ENCODE measurements around the gene AGO1.
"Not testable (repeated sequence)": the region's sequence is repeated elsewhere in the genome, so short reads cannot be mapped to it uniquely, and the experiment has no call there.

Gene AGO1

GRCh38 chr1:35882945-35883634, at the start of gene AGO1:
TSS of gene AGO1 (plus strand) at chr1:35883209. CDS start at chr1:35883422, 213 bp downstream.
- DNase-seq = peak; percentile 97 to 98

- no peak for DNase-seq
Observed at GRCh38 chr1:35833395-35833794, 49.6 kb upstream of the AGO1 start.

GRCh38 chr1:35834218-35834617, 48.8 kb upstream of the AGO1 start:
- no peak for DNase-seq

- no peak for DNase-seq
Observed at GRCh38 chr1:35835398-35835797, 47.6 kb upstream of the AGO1 start.

- DNase-seq = no peak
Observed at GRCh38 chr1:35836734-35837133, 46.3 kb upstream of the AGO1 start.

GRCh38 chr1:35838693-35839245, 44.2 kb upstream of the AGO1 start:
- DNase-seq = no peak

GRCh38 chr1:35844826-35845225, 38.2 kb upstream of the AGO1 start:
- DNase-seq = no peak

GRCh38 chr1:35845766-35846165, 37.2 kb upstream of the AGO1 start:
- no peak for DNase-seq

- no peak for DNase-seq
Observed at GRCh38 chr1:35847935-35848565, 35.0 kb upstream of the AGO1 start.

GRCh38 chr1:35850051-35850450, 33.0 kb upstream of the AGO1 start:
- DNase-seq = no peak

- no peak for DNase-seq
Observed at GRCh38 chr1:35850716-35851115, 32.3 kb upstream of the AGO1 start.

GRCh38 chr1:35851132-35851869, 31.7 kb upstream of the AGO1 start:
- no peak for DNase-seq

- DNase-seq = no peak
Observed at GRCh38 chr1:35852241-35852640, 30.8 kb upstream of the AGO1 start.

GRCh38 chr1:35854989-35855700, 27.9 kb upstream of the AGO1 start:
- no peak for DNase-seq

- no peak for DNase-seq
Observed at GRCh38 chr1:35856964-35857363, 26.0 kb upstream of the AGO1 start.

- DNase-seq = no peak
Observed at GRCh38 chr1:35857830-35858229, 25.2 kb upstream of the AGO1 start.

GRCh38 chr1:35860696-35861095, 22.3 kb upstream of the AGO1 start:
- no peak for DNase-seq

- DNase-seq = no peak
Observed at GRCh38 chr1:35863136-35863535, 19.9 kb upstream of the AGO1 start.

GRCh38 chr1:35863881-35864625, 19.0 kb upstream of the AGO1 start:
- no peak for DNase-seq

- no peak for DNase-seq
Observed at GRCh38 chr1:35864813-35865212, 18.2 kb upstream of the AGO1 start.

GRCh38 chr1:35866991-35867390, 16.0 kb upstream of the AGO1 start:
- no peak for DNase-seq

GRCh38 chr1:35869245-35869950, 13.6 kb upstream of the AGO1 start:
- DNase-seq = not testable (repeated sequence)

Measured in CD4-positive, alpha-beta T cell treated with Interleukin-1 beta for 1 hour (primary cell).